ENCODE measurements around the gene USP10. TPM values are rescaled to one million over a fixed set of nuclear protein-coding genes. Genes with fewer than 3 reads are reported as not detected.

USP10 gene
- total RNA-seq, 1 donor from 2014 or later = 62.7 TPM

DNA sequence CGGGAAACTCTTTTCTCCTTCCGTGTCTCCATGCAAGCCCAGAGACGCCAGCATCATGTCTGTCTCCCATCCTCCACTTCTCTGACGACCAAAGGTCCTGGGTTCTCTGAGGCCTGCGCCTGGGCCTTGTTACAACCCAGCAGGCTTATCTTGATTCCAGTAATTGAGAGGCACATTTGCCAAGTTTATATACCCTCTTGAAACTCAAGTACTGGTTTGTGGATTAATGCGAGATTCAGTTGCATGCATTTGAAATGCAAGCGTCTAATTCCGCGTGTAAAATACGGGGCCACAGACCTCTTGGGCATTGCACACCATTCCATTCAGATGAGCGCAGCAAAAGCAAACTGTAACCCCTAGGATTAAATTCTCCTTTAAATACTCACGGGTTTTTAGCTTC lies 91.3 kb downstream of the USP10 start:
- TF ChIP-seq, protein P1, sequence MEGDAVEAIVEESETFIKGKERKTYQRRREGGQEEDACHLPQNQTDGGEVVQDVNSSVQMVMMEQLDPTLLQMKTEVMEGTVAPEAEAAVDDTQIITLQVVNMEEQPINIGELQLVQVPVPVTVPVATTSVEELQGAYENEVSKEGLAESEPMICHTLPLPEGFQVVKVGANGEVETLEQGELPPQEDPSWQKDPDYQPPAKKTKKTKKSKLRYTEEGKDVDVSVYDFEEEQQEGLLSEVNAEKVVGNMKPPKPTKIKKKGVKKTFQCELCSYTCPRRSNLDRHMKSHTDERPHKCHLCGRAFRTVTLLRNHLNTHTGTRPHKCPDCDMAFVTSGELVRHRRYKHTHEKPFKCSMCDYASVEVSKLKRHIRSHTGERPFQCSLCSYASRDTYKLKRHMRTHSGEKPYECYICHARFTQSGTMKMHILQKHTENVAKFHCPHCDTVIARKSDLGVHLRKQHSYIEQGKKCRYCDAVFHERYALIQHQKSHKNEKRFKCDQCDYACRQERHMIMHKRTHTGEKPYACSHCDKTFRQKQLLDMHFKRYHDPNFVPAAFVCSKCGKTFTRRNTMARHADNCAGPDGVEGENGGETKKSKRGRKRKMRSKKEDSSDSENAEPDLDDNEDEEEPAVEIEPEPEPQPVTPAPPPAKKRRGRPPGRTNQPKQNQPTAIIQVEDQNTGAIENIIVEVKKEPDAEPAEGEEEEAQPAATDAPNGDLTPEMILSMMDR (IDR thresholded peaks at IDR 0.05) = no peak
- H3K36me3 ChIP-seq = no peaks in the 10 kb centered on the region
- ATAC-seq (peak; percentile 25 to 52), DNase-seq (no peak)
- intact Hi-C loops (cut with DNase I) = no loop called here
- no peaks in the 10 kb centered on the region for H3K27me3 ChIP-seq (ENCODE audit: low read depth)
- no peak overlapping the region for H3K4me3 ChIP-seq
- H3K9me3 ChIP-seq = no peaks in the 10 kb centered on the region
- H3K27ac ChIP-seq = no peak overlapping the region
- H3K4me1 ChIP-seq = peaks cover 31% of the 10 kb centered on the region

DNA sequence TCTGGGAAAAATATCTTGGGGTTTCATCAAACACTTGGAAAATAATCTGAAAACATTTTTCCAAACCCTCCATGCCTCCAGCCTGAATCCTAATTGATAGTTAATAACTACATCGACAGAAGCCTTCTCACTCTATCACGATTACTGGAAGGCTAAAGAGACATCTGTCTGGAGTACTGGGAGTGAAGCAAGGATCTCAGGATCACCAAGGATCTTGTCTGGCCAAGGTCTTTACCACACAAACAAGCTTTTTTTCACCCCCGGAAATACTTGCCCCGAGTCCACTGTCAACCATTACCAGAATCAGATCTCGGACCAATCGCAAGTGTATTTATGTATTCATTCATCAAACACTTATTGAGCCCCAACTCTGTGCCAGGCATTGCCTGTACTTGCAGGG lies 91.7 kb downstream of the USP10 start:
- no peak overlapping the region for H3K27ac ChIP-seq
- no peak overlapping the region for H3K4me3 ChIP-seq
- intact Hi-C loops (cut with DNase I) = no loop called here
- ATAC-seq (no peak), DNase-seq (no peak)
- H3K36me3 ChIP-seq = no peaks in the 10 kb centered on the region
- no peaks in the 10 kb centered on the region for H3K9me3 ChIP-seq
- H3K27me3 ChIP-seq (ENCODE audit: low read depth) = no peaks in the 10 kb centered on the region
- TF ChIP-seq, protein P1 (IDR thresholded peaks at IDR 0.05) = no peak
- peaks cover 27% of the 10 kb centered on the region for H3K4me1 ChIP-seq

DNA sequence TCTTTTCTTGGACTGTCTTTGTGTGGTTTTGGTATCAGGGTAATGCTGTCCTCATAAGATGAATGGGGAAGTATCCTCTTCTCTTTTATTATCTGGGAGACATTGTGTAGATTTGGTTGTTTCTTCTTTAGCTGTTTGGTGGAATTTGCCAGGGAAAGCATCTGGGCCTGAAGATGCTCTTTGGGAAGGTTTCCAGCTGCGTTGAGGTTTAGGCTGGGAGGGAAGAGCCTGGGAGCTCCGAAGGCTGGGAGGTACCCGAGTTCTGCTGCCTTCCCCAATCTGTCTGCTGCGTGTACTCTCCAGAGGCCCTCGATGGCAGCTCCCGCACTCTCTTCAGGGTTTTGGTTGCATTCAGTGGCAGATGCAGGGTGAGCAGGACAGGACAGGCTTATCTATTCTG lies 94.4 kb downstream of the USP10 start:
- TF ChIP-seq, protein P1 (IDR thresholded peaks at IDR 0.05) = no peak
- DNase-seq = no peak
- Histone ChIP-seq H3K4me1 (peaks cover 22% of the 10 kb centered on the region), H3K27ac (no peak overlapping the region), H3K9me3 (no peaks in the 10 kb centered on the region), H3K36me3 (no peaks in the 10 kb centered on the region), H3K27me3 (ENCODE audit: low read depth) (no peaks in the 10 kb centered on the region), H3K4me3 (no peak overlapping the region)
- intact Hi-C loops (cut with DNase I) = no loop called here
- ATAC-seq = no peak

DNA sequence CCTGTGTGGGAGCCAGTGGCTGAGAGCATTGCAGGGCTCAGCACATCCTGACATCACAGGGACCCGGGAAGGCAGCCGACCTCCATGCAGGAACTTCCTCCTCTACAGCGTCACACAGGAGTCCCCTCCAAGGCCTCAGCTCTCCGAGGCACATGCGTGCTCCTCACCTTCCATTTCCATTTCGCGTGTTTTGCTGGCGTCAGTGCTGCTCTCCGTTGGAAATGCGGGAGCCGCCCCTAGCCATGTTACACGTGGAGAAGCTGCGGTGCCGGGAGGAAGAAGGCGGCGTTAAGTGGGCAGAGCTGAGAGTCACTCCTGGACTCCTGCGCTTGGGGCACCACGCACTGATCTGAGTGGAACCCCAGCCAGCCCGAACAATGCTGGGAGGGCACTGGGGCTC lies 94.8 kb downstream of the USP10 start:
- Histone ChIP-seq H3K9me3 (no peaks in the 10 kb centered on the region), H3K4me3 (no peak overlapping the region), H3K4me1 (peaks cover 22% of the 10 kb centered on the region), H3K27me3 (ENCODE audit: low read depth) (no peaks in the 10 kb centered on the region), H3K27ac (peak overlapping the region; percentile 22), H3K36me3 (no peaks in the 10 kb centered on the region)
- intact Hi-C loops (cut with DNase I) = no loop called here
- ATAC-seq = peak in 1 of 2 donors; percentile 23
- no peak for DNase-seq
- TF ChIP-seq, protein P1 (IDR thresholded peaks at IDR 0.05) = no peak

DNA sequence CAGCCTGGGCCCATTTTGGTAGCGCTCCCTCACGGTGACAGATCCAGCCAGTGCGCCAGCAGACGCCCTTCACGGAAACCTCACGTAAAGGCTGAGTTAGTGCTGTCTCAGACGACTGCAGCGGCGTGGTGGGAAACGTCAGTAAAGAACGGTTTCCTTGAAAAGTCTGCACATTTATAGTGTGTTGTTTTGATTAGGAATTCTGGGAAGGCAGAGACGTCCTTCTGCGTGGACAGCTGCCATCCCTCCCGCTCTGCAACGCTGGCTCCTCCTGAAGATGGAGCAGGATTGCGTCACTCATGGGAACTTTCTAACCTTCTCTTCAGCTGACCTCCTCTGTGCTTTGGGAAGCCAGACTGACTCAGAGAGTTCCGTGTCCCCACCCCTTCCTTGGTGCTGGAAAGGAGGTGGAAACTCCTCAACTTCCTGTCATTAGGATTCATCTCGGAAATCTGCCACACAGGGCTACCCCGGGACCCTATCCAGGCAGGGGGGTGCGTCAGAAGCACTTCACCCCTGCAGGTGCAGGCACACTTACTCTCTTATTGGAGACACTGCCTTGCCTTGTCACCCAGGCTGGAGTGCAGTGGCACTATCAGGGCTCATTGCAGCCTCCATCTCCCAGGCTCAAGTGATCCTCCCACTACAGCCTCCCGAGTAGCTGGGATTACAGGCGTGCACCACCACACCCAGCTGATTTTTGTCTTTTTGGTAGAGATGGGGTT lies 95.7 kb downstream of the USP10 start:
- Histone ChIP-seq H3K36me3 (no peaks in the 10 kb centered on the region), H3K4me1 (peaks cover 22% of the 10 kb centered on the region), H3K27me3 (ENCODE audit: low read depth) (no peaks in the 10 kb centered on the region), H3K9me3 (no peaks in the 10 kb centered on the region), H3K27ac (peak overlapping the region; percentile 22), H3K4me3 (no peak overlapping the region)
- TF ChIP-seq, protein P1 (IDR thresholded peaks at IDR 0.05) = no peak
- ATAC-seq (peak; percentile 81 to 87), DNase-seq (no peak)
- intact Hi-C loops (cut with DNase I) = no loop called here
